ENCODE measurements around the gene PLAC8L1.

PLAC8L1 gene

DNA sequence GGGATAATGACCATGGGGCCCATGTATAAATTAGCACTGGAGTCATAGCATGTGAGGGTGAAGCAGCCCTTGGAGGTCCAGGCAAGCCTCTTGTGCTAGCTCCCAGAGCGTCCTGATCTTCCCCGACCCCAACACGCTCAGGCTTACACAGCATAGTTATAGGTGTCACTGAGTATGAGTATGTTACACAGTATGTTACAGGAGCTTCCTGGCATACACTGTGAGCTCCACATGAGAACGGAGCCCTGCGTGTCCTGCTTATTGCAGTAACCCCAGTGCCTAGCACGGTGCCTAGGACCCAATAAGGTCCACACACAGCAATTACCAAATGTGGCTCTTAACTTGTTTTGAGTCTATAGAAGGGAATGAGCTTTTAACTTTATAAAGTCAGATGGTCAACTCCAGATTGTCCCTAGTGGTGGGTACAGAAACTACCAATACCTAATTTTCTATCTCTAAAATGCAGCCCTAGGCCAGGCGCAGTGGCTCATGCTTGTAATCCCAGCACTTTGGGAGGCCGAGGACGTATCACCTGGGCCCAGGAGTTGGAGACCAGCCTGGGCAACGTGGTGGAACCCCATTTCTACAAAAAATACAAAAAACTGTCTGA, 64.1 kb downstream of the PLAC8L1 start:
- no peak for DNase-seq

DNA sequence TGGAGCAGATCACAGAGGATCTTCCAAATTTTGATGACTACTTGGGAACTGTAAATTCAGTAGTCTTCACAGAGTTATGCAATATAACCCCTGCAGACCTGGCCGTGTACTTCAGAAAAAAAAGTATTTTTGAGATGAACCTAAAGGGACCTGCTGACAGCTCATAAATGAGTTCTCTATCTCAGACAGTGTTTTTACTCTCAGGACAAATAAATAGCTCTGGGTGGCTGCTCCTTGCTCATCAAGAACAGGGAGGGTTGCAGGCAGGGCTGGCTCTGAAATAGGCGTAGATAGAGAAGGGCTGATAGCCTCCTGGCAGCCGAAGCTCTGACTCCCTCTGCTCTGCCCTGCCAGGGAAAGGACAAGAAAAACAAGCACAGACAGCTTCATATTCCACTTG, 64.8 kb downstream of the PLAC8L1 start:
- no peak for DNase-seq

DNA sequence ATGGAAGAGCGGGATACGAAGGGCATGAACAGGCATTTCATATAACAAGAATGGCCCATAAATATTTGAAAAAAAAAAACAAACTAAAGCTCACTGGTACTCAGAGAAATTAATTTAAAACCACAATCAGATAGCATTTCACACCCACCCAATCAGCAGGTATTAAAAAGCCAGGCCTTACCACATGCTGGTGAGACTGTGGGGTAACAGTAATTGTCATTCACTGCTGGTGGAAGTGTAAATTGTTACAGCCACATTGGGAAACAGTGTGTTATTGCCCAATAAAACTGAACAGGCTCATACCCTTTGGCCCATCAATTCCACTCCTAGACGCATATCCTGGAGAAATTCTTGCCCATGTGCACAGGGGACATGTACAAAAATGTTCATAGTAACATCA, 66.0 kb downstream of the PLAC8L1 start:
- DNase-seq = no peak

DNA sequence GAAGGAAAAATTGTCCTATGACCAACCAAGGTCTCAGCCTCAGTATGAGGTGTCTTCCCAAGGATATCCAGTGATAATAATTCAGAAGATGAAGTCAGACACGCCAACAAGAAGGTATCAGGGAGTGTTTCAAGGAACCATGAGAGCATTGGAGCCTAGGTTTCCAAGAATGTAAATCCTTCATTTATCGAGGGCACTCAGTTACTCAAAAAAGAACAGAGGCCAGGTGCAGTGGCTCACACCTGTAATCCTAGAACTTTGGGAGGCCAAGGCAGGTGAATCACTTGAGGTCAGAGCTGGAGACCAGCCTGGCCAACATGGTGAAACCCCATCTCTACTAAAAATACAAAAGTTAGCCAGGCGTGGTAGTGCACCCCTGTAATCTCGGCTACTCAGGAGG, 70.8 kb downstream of the PLAC8L1 start:
- DNase-seq = no peak
